SK-N-SH (cell line): ENCODE measurements around the gene TUT1. TPM values are rescaled to one million over a fixed set of nuclear protein-coding genes. Genes with fewer than 3 reads are reported as not detected.

Experiments
- CTCF ChIA-PET: fragments of 300-600, 350-600 bp; formaldehyde crosslinking; extraction: SDS; loops from one replicate; lab custom pipeline; 2021; lab: Yijun Ruan, JAX
- POLR2A ChIA-PET: fragments of 350-600 bp; sonication (Branson Sonifier 250); formaldehyde crosslinking; extraction: SDS; loops from one replicate; lab custom pipeline; 2020; ENCODE audit warnings: antibody characterized with exemption, inconsistent platforms; lab: Yijun Ruan, JAX
- DNase-seq: peaks from one replicate; pipeline ENCODE4 v3.0.0; 2012
- H2AFZ ChIP-seq: fragments of 200-600 bp; sonication (generic); 2 replicates; pipeline ENCODE4 v1.8.1; 2016; ENCODE audit warnings: antibody characterized with exemption, mild to moderate bottlenecking, low read depth
- H3F3A ChIP-seq: fragments of 200-600 bp; sonication (generic); replicated peaks from 2 replicates; pipeline ENCODE3; 2016; ENCODE audit warnings: antibody characterized with exemption, mild to moderate bottlenecking; ENCODE audit not compliant: insufficient read depth
- H3K27ac ChIP-seq, 2 experiments: fragments of 200-500 bp in 1 of 2; fragments of 200-600 bp in 1 of 2; sonication (Bioruptor generic) in 1 of 2; sonication (generic), shearing (Covaris generic) in 1 of 2; 2 replicates each; pipeline versions ENCODE4 v1.5.1 to v1.6.1; 2014 to 2016; ENCODE audit warnings: low read depth in 2 of 2, inconsistent platforms in 1 of 2, low read length in 1 of 2, mild to moderate bottlenecking in 1 of 2, mixed read lengths in 1 of 2
- H3K27me3 ChIP-seq: fragments of 200-600 bp; sonication (generic), shearing (Covaris generic); 2 replicates; pipeline ENCODE4 v1.6.1; 2016; ENCODE audit warnings: mixed run types; ENCODE audit not compliant: insufficient read depth
- H3K36me3 ChIP-seq, 2 experiments: fragments of 200-500 bp in 1 of 2; fragments of 200-600 bp in 1 of 2; sonication (Bioruptor generic) in 1 of 2; sonication (generic) in 1 of 2; replicated peaks in 1 of 2; 2 replicates each; pipeline versions ENCODE3 to v1.5.1; 2014 to 2016; ENCODE audit warnings: low read length in 1 of 2, mild to moderate bottlenecking in 1 of 2; ENCODE audit not compliant: insufficient read depth in 2 of 2, control insufficient read depth in 1 of 2
- H3K4me1 ChIP-seq, 2 experiments: fragments of 200-500 bp in 1 of 2; fragments of 200-600 bp in 1 of 2; sonication (Bioruptor generic) in 1 of 2; sonication (generic), shearing (Covaris generic) in 1 of 2; 2 replicates each; pipeline versions ENCODE4 v1.5.1 to v1.6.1; 2014 to 2016; ENCODE audit warnings: low read depth in 1 of 2, low read length in 1 of 2, mixed run types in 1 of 2; ENCODE audit not compliant: insufficient read depth in 2 of 2, control insufficient read depth in 1 of 2
- H3K4me2 ChIP-seq: fragments of 200-600 bp; sonication (generic), shearing (Covaris generic); 2 replicates; pipeline ENCODE4 v1.6.1; 2017; ENCODE audit warnings: mixed run types
- H3K4me3 ChIP-seq, 2 experiments: fragments of 200-500 bp in 1 of 2; fragments of 200-600 bp in 1 of 2; sonication (Bioruptor generic) in 1 of 2; sonication (generic), shearing (Covaris generic) in 1 of 2; 2 replicates each; pipeline versions ENCODE4 v1.5.1 to v1.8.1; 2014 to 2016; ENCODE audit warnings: low read depth in 2 of 2, inconsistent platforms in 1 of 2, low read length in 1 of 2, mild to moderate bottlenecking in 1 of 2, mixed read lengths in 1 of 2, moderate library complexity in 1 of 2
- H3K79me2 ChIP-seq: fragments of 200-600 bp; sonication (generic); 2 replicates; pipeline ENCODE4 v1.8.1; 2017; ENCODE audit warnings: mild to moderate bottlenecking; ENCODE audit not compliant: insufficient read depth
- H3K9ac ChIP-seq: fragments of 200-600 bp; sonication (generic); 2 replicates; pipeline ENCODE4 v1.6.1; 2017; ENCODE audit warnings: mixed run types
- H3K9me2 ChIP-seq: fragments of 200-600 bp; sonication (generic); 2 replicates; pipeline ENCODE4 v1.6.1; 2017; ENCODE audit warnings: mixed run types
- H3K9me3 ChIP-seq: fragments of 200-600 bp; sonication (generic); 2 replicates; pipeline ENCODE4 v1.6.1; 2017; ENCODE audit warnings: mixed run types, mild to moderate bottlenecking, moderate library complexity
- H4K20me1 ChIP-seq: fragments of 200-600 bp; sonication (generic); 2 replicates; pipeline ENCODE4 v1.6.1; 2017; ENCODE audit warnings: mild to moderate bottlenecking, mixed run types; ENCODE audit not compliant: insufficient read depth
- CHD2 ChIP-seq: fragments of 150-350 bp; IDR thresholded peaks from 2 replicates; pipeline ENCODE4 v1.6.1; 2018; ENCODE audit warnings: low read length; ENCODE audit not compliant: partially characterized antibody
- ELF1 ChIP-seq: IDR thresholded peaks from 2 replicates; pipeline ENCODE4 v1.4.0; 2012
- EP300 ChIP-seq, 2 experiments: IDR thresholded peaks; 2 replicates each; pipeline versions ENCODE4 v1.4.0 to v1.6.1; 2012; ENCODE audit warnings: borderline replicate concordance in 1 of 2, low read depth in 1 of 2, low read length in 1 of 2
- IRF3 ChIP-seq: fragments of 150-350 bp; IDR thresholded peaks from 2 replicates; pipeline ENCODE4 v1.6.1; 2016; ENCODE audit warnings: mild to moderate bottlenecking, low read depth, low read length
- MAX ChIP-seq: IDR thresholded peaks from 2 replicates; pipeline ENCODE4 v1.4.0; 2012; ENCODE audit warnings: low read depth
- MEF2A ChIP-seq: IDR thresholded peaks from 2 replicates; pipeline ENCODE4 v1.4.0; 2012; ENCODE audit warnings: low read depth, borderline replicate concordance
- NFIC ChIP-seq: IDR thresholded peaks from 2 replicates; pipeline ENCODE4 v1.4.0; 2012; ENCODE audit warnings: borderline replicate concordance
- PBX3 ChIP-seq: IDR thresholded peaks from 2 replicates; pipeline ENCODE4; 2012
- POLR2AphosphoS5 ChIP-seq: IDR thresholded peaks from 2 replicates; pipeline ENCODE4 v1.6.1; 2012; ENCODE audit warnings: low read depth, low read length
- RCOR1 ChIP-seq: fragments of 150-350 bp; IDR thresholded peaks from 2 replicates; pipeline ENCODE4 v1.6.1; 2017; ENCODE audit warnings: antibody characterized with exemption, low read length
- SIN3A ChIP-seq: IDR thresholded peaks from 2 replicates; pipeline ENCODE4 v1.6.1; 2012; ENCODE audit warnings: low read depth, mild to moderate bottlenecking, low read length, moderate library complexity, borderline replicate concordance
- SMC3 ChIP-seq: IDR thresholded peaks from 2 replicates; pipeline ENCODE4 v1.6.1; 2012; ENCODE audit warnings: low read depth, low read length, improper control_type of control experiment
- TAF1 ChIP-seq: IDR thresholded peaks from 2 replicates; pipeline ENCODE4 v1.6.1; 2012; ENCODE audit warnings: low read depth, mild to moderate bottlenecking, low read length, moderate library complexity, borderline replicate concordance
- USF1 ChIP-seq: IDR thresholded peaks from 2 replicates; pipeline ENCODE4 v1.4.0; 2012; ENCODE audit warnings: low read depth, borderline replicate concordance
- USF2 ChIP-seq: fragments of 150-350 bp; IDR thresholded peaks from 2 replicates; pipeline ENCODE4 v1.6.1; 2017; ENCODE audit warnings: antibody characterized with exemption, low read length, low read depth, borderline replicate concordance
- YY1 ChIP-seq: IDR thresholded peaks from 2 replicates; pipeline ENCODE4 v1.4.0; 2012; ENCODE audit warnings: low read depth, mild to moderate bottlenecking
- WGBS: methylation state at CpG from one replicate; pipeline ENCODE4 v1.1.6; 2017; ENCODE audit warnings: low lambda C conversion rate; 5-methylcytosine and 5-hydroxymethylcytosine counted together
- polyA plus RNA-seq, 3 experiments: library from polyadenylated mRNA; depleted of rRNA; stranded (reverse); fragments of >200 nt; gene quantifications; 2 replicates each; pipeline ENCODE4 v1.2.3, GENCODE V29; 2012

Gene TUT1
- polyA plus RNA-seq, 1 of the 3 experiments (the other 2 are of a cell fraction) = 27.3 TPM

- Histone ChIP-seq H3K79me2 (peaks cover 99% of the 10 kb centered on the region), H3K4me3 (no peak overlapping the region), H3K9me3 (no peaks in the 10 kb centered on the region), H3K36me3 (peaks cover 57 to 59% of the 10 kb centered on the region in 2 experiments), H3K27me3 (no peaks in the 10 kb centered on the region), H4K20me1 (peaks cover 99% of the 10 kb centered on the region), H3F3A (peaks cover 15% of the 10 kb centered on the region), H3K4me1 (peaks cover 21 to 23% of the 10 kb centered on the region in 2 experiments), H3K4me2 (no peak overlapping the region), H3K27ac (no peak overlapping the region), H2AFZ (no peak overlapping the region), H3K9me2 (no peaks in the 10 kb centered on the region), H3K9ac (no peak overlapping the region)
- CTCF ChIA-PET = interaction anchor here (1.1 to 2.3 kb wide), 3 partner anchors 8 to 110 kb away, joined by 3 to 7 read pairs (median 5); no protein-coding TSS in a partner anchor
- 96% methylated on average over 15 of the region's 19 CpGs for WGBS
- no peak for TF ChIP-seq EP300 (IDR thresholded peaks at IDR 0.05; ENCODE audit: borderline replicate concordance in 1 of 2, low read depth in 1 of 2, low read length in 1 of 2)
- no peak for TF ChIP-seq PBX3
- TF ChIP-seq YY1 = no peak
- no peak for TF ChIP-seq USF2
- TF ChIP-seq ELF1 = no peak
- no peak for TF ChIP-seq CHD2
- no peak for TF ChIP-seq RCOR1
- TF ChIP-seq SIN3A = no peak
- no peak for TF ChIP-seq POLR2AphosphoS5
- no peak for TF ChIP-seq USF1
- no peak for TF ChIP-seq SMC3
- no peak for TF ChIP-seq MAX
- no peak for TF ChIP-seq MEF2A
- TF ChIP-seq TAF1 = no peak
- no peak for TF ChIP-seq NFIC
- no peak for TF ChIP-seq IRF3
- POLR2A ChIA-PET = no interaction called here
- no peak for DNase-seq
Measured at GRCh38 chr11:62534779-62535545, 56.4 kb downstream of the TUT1 start.
